K562 (cell line): ENCODE measurements around the gene PLXNA2. TPM values are rescaled to one million over a fixed set of nuclear protein-coding genes. Genes with fewer than 3 reads are reported as not detected.

Experiments used
- ATF1 ChIP-seq, 2 experiments: fragments of 450-650 bp in 1 of 2; IDR thresholded peaks; 2 replicates each; pipeline ENCODE4 v1.6.1; 2016; ENCODE audit warnings: missing compliant biosample characterization in 1 of 2, missing genetic modification characterization in 1 of 2
- CHCHD3 ChIP-seq: fragments of 250-450 bp; sonication (Bioruptor Pico); IDR thresholded peaks from 2 replicates; pipeline ENCODE4 v2.1.2; 2022; ENCODE audit warnings: mild to moderate bottlenecking
- HINFP ChIP-seq: fragments of 450-650 bp; conservative IDR thresholded peaks from 2 replicates; pipeline ENCODE4 v1.6.1; 2016; ENCODE audit warnings: missing genetic modification characterization, low read depth, mild to moderate bottlenecking, control low read depth, missing compliant biosample characterization
- RERE ChIP-seq: sonication (generic); formaldehyde crosslinking; IDR thresholded peaks from 2 replicates; pipeline ENCODE4 v1.8.0; 2023; ENCODE audit warnings: missing genetic modification reagents, mild to moderate bottlenecking, borderline replicate concordance
- ZBTB9 ChIP-seq: fragments of 450-650 bp; formaldehyde crosslinking; IDR thresholded peaks from 2 replicates; pipeline ENCODE4 v1.4.0; 2020; ENCODE audit warnings: mild to moderate bottlenecking, moderate library complexity
- ZNF280B ChIP-seq: fragments of 250-450 bp; sonication (Bioruptor Pico); IDR thresholded peaks from 2 replicates; pipeline ENCODE4 v1.5.1; 2021; ENCODE audit warnings: mild to moderate bottlenecking
- ZNF507 ChIP-seq: conservative IDR thresholded peaks from 2 replicates; pipeline ENCODE4 v1.6.1; 2017; ENCODE audit warnings: missing genetic modification characterization, missing compliant biosample characterization
- polyA plus RNA-seq, 8 experiments: library from polyadenylated mRNA; depleted of rRNA in 4 of 8; stranded (reverse) in 5 of 8; unstranded in 3 of 8; fragments of >200 nt; fragmentation: Nextera tagmentation in 2 of 8; fragmentation: Illumina TruSeq in 1 of 8; extraction: Ambion mirVana in 2 of 8; extraction: Trizol in 1 of 8; gene quantifications; 2 replicates each; pipeline versions ENCODE4 v1.2.1 to v1.2.3, GENCODE V29; 2011 to 2014; ENCODE audit warnings: inconsistent platforms in 1 of 8, missing spikeins in 1 of 8
- total RNA-seq, 7 experiments: library from RNA; depleted of rRNA in 6 of 7; stranded (reverse); fragments of >200 nt in 6 of 7; fragmentation: Illumina TruSeq in 2 of 7; extraction: Trizol in 2 of 7; gene quantifications; 2 replicates each; pipeline versions ENCODE4 v1.2.1 to v1.2.3, GENCODE V29; 2011 to 2021; ENCODE audit warnings: low replicate concordance in 1 of 7

PLXNA2 gene
- total and polyA plus RNA-seq, 9 of the 15 experiments (the other 6 are each of a cell fraction or from before 2014, with no cell fraction given), result 0.01 to 1.3 (median 0.32) TPM

GRCh38 chr1:207998691-207999090 is 245.5 kb downstream of the PLXNA2 start (continued):
- TF ChIP-seq RERE (no peak), HINFP (tag) (no peak), ZNF280B (CRISPR knock-in tag) (no peak), ATF1 (CRISPR knock-in tag; IDR thresholded peaks at IDR 0.05) (no peak), ATF1 (tag; IDR thresholded peaks at IDR 0.05) (no peak), CHCHD3 (CRISPR knock-in tag) (no peak), ZBTB9 (CRISPR knock-in tag) (no peak), ZNF507 (no peak)
